ENCODE results near the gene PPP5C.

DNA sequence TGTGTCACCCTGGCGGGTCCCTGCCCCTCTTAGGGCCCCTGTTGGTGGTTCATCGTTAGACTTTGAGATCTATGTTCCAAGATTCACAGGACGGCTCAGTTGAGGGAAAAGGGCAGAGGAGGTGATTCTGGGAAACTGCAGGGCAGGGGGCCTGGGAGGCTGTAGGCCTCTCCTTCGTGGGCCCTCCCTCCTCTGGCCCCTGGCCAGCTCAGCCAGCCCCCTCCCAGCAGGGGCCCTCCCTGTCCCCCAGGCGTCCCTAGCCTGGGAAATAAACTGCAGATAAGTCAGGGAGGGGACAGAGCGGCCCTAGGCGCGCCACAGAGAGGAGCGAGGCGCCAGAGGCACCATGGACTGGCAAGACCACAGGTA lies 43.6 kb upstream of the PPP5C start:
- TF ChIP-seq FOXP2 (optimal IDR thresholded peaks at IDR 0.05; ENCODE audit: control extremely low read depth, extremely low read length, insufficient read depth) (no peak), POLR2AphosphoS5 (IDR thresholded peaks at IDR 0.05; ENCODE audit: borderline replicate concordance, low read depth, low read length) (no peak), EZH2 (IDR thresholded peaks at IDR 0.05) (no peak)

All from SK-N-MC (cell line).